SK-N-MC (cell line): ENCODE results near the gene KCNK10.
"Not testable (repeated sequence)": the region's sequence is repeated elsewhere in the genome, so short reads cannot be mapped to it uniquely, and the experiment has no call there.

Experiments
- DNase-seq: peaks from one replicate; pipeline ENCODE4 v3.0.0-alpha.2; 2011; ENCODE audit warnings: low read depth, low spot score
- H3K27ac ChIP-seq: fragments of 200-600 bp; sonication (generic); 2 replicates; pipeline ENCODE4 v1.5.1; 2016; ENCODE audit warnings: mixed run types
- H3K36me3 ChIP-seq: fragments of 200-600 bp; sonication (generic); 2 replicates; pipeline ENCODE4 v1.6.1; 2017; ENCODE audit warnings: antibody characterized with exemption, low read length, mixed read lengths; ENCODE audit not compliant: insufficient read depth
- H3K4me3 ChIP-seq: fragments of 200-600 bp; sonication (generic); 2 replicates; pipeline ENCODE4 v1.5.1; 2016
- H3K9ac ChIP-seq: fragments of 200-600 bp; sonication (generic); 2 replicates; pipeline ENCODE4 v1.8.0; 2017; ENCODE audit warnings: mixed run types, mixed read lengths; ENCODE audit not compliant: insufficient read length
- H3K9me3 ChIP-seq: fragments of 200-600 bp; sonication (generic); 2 replicates; pipeline ENCODE4 v1.6.1; 2017; ENCODE audit warnings: low read depth, mild to moderate bottlenecking, antibody characterized with exemption, low read length, moderate library complexity, mixed read lengths
- EZH2 ChIP-seq: fragments of 200-600 bp; sonication (generic); IDR thresholded peaks from one replicate; pipeline ENCODE4 v1.6.1; 2017; ENCODE audit warnings: antibody characterized with exemption
- FOXP2 ChIP-seq: optimal IDR thresholded peaks from 2 replicates; pipeline ENCODE3; 2011; ENCODE audit warnings: mild to moderate bottlenecking, moderate library complexity; ENCODE audit not compliant: insufficient read depth; ENCODE audit errors: extremely low read length, control extremely low read depth
- POLR2AphosphoS5 ChIP-seq: IDR thresholded peaks from 2 replicates; pipeline ENCODE4 v1.6.1; 2012; ENCODE audit warnings: mild to moderate bottlenecking, low read depth, low read length, borderline replicate concordance

The KCNK10 gene

DNA sequence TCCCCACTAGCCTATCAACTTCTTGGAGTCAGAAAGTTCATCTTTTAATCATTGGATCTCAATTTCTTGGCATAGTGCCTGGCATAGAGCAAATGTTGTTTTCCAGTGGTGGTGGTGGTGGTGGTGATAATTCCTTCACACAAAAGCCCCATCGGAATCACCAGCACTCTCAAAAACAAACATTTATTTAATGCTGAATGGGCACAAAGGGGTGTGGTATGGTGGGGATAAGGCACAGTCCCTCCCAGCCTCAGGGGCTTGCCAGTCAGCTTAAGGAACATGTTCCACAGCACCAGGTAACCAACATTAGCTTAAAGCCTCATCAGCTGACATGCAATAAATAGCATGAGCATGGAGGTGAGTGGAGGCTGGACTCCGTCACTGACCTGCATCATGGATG is 56.6 kb downstream of the KCNK10 start:
- Histone ChIP-seq H3K4me3 (no peak overlapping the region), H3K36me3 (no peaks in the 10 kb centered on the region), H3K27ac (no peak overlapping the region), H3K9ac (no peak overlapping the region), H3K9me3 (no peaks in the 10 kb centered on the region)
- no peak for DNase-seq
- TF ChIP-seq POLR2AphosphoS5 (no peak), EZH2 (no peak), FOXP2 (no peak)

GRCh38 chr14:88264116-88264515 is 59.0 kb downstream of the KCNK10 start:
- Histone ChIP-seq H3K9ac (no peak overlapping the region), H3K4me3 (no peak overlapping the region), H3K27ac (no peak overlapping the region), H3K36me3 (no peaks in the 10 kb centered on the region), H3K9me3 (no peaks in the 10 kb centered on the region)
- no peak for DNase-seq
- TF ChIP-seq POLR2AphosphoS5: no peak
- TF ChIP-seq FOXP2: no peak
- no peak for TF ChIP-seq EZH2

- not testable (repeated sequence) for H3K9me3 ChIP-seq, H3K4me3 ChIP-seq, H3K36me3 ChIP-seq, H3K27ac ChIP-seq, H3K9ac ChIP-seq, DNase-seq
These were observed 61.8 kb downstream of the KCNK10 start for GRCh38 chr14:88261302-88261701.

DNA sequence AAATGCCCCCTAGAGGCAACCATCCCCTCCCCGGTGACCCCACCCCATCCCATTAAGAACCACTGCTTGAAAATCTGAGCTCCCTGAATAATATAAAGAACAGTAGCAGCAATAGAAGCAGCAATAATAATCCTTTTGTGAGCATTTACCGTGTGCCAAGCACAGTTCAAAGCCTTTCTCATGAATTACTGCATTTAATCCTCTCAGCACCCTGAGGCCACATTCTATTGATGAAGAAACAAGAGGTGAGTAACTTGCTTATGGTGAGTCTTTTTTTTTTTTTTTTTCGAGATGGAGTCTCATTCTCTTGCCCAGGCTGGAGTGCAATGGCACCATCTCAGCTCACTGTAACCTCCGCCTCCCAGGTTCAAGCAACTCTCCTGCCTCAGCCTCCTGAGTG is 65.0 kb downstream of the KCNK10 start:
- no peaks in the 10 kb centered on the region for H3K9me3 ChIP-seq
- H3K36me3 ChIP-seq: no peaks in the 10 kb centered on the region
- no peak overlapping the region for H3K27ac ChIP-seq
- no peak for DNase-seq
- H3K4me3 ChIP-seq: no peak overlapping the region
- TF ChIP-seq EZH2 (no peak), POLR2AphosphoS5 (no peak), FOXP2 (no peak)
- no peak overlapping the region for H3K9ac ChIP-seq

DNA sequence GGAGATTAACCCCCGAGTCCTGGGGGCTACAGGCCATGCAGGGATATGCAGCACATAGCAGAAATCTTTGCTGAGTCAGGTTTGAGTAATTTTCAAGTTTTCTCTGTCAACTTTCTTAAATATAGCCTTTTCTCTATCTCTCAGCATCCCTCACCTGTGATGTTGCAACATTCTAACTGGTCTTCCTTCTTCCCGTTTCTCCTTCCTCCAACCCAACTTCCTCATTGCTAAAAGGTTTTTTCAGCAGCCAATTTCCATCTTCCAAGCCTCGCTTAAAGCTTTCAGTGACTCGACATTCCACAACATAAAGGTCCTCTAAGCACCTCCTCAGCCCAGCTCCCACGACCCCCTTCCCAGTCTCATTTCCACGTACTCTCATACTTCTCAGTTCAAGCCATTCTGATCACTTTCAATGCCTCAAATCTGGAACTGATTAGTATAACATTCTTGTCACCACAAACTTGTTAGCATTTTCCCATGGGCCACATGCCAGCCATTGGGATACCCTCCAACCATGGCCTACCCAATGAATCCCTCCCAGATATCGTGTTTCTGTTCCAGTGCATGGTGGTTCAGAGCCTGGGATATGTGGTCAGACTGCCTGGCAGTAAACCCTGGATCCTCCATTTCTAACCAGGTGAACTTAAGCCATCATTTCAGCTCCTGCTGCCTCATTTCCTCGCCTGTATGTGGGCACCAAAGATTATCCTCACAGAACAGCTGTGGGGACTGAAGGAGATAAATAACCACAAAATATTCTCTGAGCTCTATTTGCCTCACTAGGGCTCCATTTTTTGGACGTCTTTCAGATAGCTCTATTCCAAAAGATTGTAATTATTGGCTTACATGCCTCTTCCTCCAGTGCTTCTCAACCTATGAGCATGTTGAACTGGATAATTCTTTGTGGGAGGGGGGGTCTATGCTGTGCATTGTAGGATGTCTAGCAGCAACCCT is 65.8 kb downstream of the KCNK10 start:
- DNase-seq: no peak
- H3K9ac ChIP-seq: no peak overlapping the region
- no peak overlapping the region for H3K27ac ChIP-seq
- TF ChIP-seq POLR2AphosphoS5 (no peak), EZH2 (no peak), FOXP2 (no peak)
- no peaks in the 10 kb centered on the region for H3K9me3 ChIP-seq
- no peaks in the 10 kb centered on the region for H3K36me3 ChIP-seq
- no peak overlapping the region for H3K4me3 ChIP-seq

DNA sequence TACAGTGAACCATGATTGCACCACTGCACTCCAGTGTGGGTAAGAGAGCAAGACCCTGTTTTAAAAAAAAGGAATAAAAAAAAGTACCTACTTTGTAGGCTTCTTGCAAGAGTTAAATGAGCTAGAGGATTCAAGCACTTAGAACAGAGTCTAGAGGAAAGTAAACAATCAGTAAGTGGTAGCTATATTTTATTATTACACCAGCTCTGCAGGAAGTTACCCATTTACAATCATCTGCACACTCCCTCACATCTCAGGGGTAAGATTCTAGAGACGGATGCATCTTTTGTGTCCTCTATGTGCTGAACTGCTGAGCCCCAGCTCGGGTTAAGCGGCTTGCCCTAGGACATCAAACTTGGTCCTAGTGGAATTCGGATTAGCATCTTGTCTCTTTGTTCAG is 67.3 kb downstream of the KCNK10 start:
- no peak for DNase-seq
- no peak overlapping the region for H3K27ac ChIP-seq
- no peak overlapping the region for H3K9ac ChIP-seq
- TF ChIP-seq POLR2AphosphoS5: no peak
- TF ChIP-seq EZH2: no peak
- no peaks in the 10 kb centered on the region for H3K9me3 ChIP-seq
- no peak overlapping the region for H3K4me3 ChIP-seq
- H3K36me3 ChIP-seq: no peaks in the 10 kb centered on the region

DNA sequence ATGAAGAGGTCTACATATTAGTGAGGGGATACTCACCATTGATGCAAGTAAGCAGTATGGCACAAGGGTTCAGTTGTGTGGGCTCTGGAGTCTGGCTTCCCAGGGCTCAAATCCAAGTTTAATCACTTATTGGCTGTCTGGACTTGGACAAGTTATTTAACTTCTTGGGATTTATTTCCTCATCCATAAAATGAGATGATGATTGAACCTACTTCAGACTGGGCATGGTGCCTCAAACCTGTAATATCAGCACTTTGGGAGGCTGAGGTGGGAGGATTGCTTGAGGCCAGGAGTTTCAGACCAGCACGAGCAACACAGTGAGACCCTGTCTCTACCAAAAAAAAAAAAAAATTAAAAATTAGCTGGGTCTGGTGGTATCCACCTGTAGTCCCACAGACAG is 67.9 kb downstream of the KCNK10 start:
- no peaks in the 10 kb centered on the region for H3K36me3 ChIP-seq
- no peak for DNase-seq
- no peak overlapping the region for H3K27ac ChIP-seq
- no peak overlapping the region for H3K4me3 ChIP-seq
- TF ChIP-seq FOXP2: no peak
- TF ChIP-seq POLR2AphosphoS5: no peak
- TF ChIP-seq EZH2: no peak
- H3K9ac ChIP-seq: no peak overlapping the region
- no peaks in the 10 kb centered on the region for H3K9me3 ChIP-seq

DNA sequence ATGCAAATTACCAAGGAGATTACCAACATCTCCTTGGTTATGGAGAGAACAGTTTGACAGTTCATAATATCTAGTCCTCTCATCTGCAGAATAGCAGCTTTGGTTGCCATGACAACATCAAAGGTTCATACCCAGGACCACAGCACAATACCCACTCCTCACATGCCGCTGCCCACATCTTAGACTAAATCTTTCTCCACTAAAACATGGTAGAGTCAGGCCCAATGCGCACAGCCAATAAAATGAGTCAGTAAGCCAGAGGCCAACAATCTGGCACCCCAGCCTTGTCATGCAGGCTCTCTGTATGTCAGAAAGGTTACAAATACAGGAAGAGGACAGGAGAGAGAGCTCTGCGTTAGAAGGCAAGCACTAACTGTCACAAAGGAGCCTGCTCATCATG is 70.6 kb downstream of the KCNK10 start:
- no peak for DNase-seq

GRCh38 chr14:88251650-88252049 is 71.4 kb downstream of the KCNK10 start:
- no peak overlapping the region for H3K27ac ChIP-seq
- H3K9me3 ChIP-seq: no peaks in the 10 kb centered on the region
- DNase-seq: no peak
- no peaks in the 10 kb centered on the region for H3K36me3 ChIP-seq
- TF ChIP-seq FOXP2 (no peak), EZH2 (no peak), POLR2AphosphoS5 (no peak)
- no peak overlapping the region for H3K4me3 ChIP-seq
- H3K9ac ChIP-seq: no peak overlapping the region

More for the DNA sequence above, 70.6 kb downstream of the KCNK10 start:
- no peak overlapping the region for H3K4me3 ChIP-seq
- TF ChIP-seq EZH2: no peak
- TF ChIP-seq FOXP2: no peak
- no peak for TF ChIP-seq POLR2AphosphoS5
- no peaks in the 10 kb centered on the region for H3K36me3 ChIP-seq
- H3K9me3 ChIP-seq: no peaks in the 10 kb centered on the region
- no peak overlapping the region for H3K27ac ChIP-seq
- no peak overlapping the region for H3K9ac ChIP-seq
